ENCODE results near the gene TOMM22.

Gene TOMM22

GRCh38 chr22:38696606-38697424, 15.1 kb downstream of the TOMM22 start:
- DNase-seq, result no peak

GRCh38 chr22:38697425-38698089, 15.8 kb downstream of the TOMM22 start:
- DNase-seq, result no peak

- no peak for DNase-seq
Measured at GRCh38 chr22:38698407-38699094, 16.8 kb downstream of the TOMM22 start.

- DNase-seq, result no peak
Measured at GRCh38 chr22:38699143-38699542, 17.4 kb downstream of the TOMM22 start.

GRCh38 chr22:38699784-38700183, 18.0 kb downstream of the TOMM22 start:
- DNase-seq, result no peak

- peak; percentile 13 for DNase-seq
Measured at GRCh38 chr22:38700270-38700788, 18.6 kb downstream of the TOMM22 start.

- peak; percentile 88 for DNase-seq
Measured at GRCh38 chr22:38700789-38701628, 19.3 kb downstream of the TOMM22 start, which contains the start of gene JOSD1. JOSD1 (minus strand) TSS chr22:38700943; CDS start chr22:38699987, 956 bp downstream.

- peak; percentile 16 for DNase-seq
Measured at GRCh38 chr22:38704654-38705234, 23.0 kb downstream of the TOMM22 start.

- peak; percentile 100 for DNase-seq
Measured at GRCh38 chr22:38705235-38706100, 23.7 kb downstream of the TOMM22 start, which contains the start of gene GTPBP1. GTPBP1 (plus strand) TSS chr22:38705944; CDS start chr22:38705956, 12 bp downstream.

GRCh38 chr22:38706101-38706900, 24.5 kb downstream of the TOMM22 start:
- peak; percentile 33 for DNase-seq

- no peak for DNase-seq
Measured at GRCh38 chr22:38706901-38707195, 25.1 kb downstream of the TOMM22 start.

- no peak for DNase-seq
Measured at GRCh38 chr22:38707346-38707745, 25.6 kb downstream of the TOMM22 start.

- no peak for DNase-seq
Measured at GRCh38 chr22:38707984-38708383, 26.2 kb downstream of the TOMM22 start.

- DNase-seq, result no peak
Measured at GRCh38 chr22:38709306-38709705, 27.5 kb downstream of the TOMM22 start.

- no peak for DNase-seq
Measured at GRCh38 chr22:38710351-38710750, 28.6 kb downstream of the TOMM22 start.

- DNase-seq, result no peak
Measured at GRCh38 chr22:38710866-38711265, 29.1 kb downstream of the TOMM22 start.

- DNase-seq, result no peak
Measured at GRCh38 chr22:38712486-38713207, 30.9 kb downstream of the TOMM22 start.

- DNase-seq, result no peak
Measured at GRCh38 chr22:38713921-38714320, 32.2 kb downstream of the TOMM22 start.

GRCh38 chr22:38715176-38715764, 33.5 kb downstream of the TOMM22 start:
- DNase-seq, result no peak
